WERI-Rb-1 (cell line): ENCODE measurements around the gene GADL1.

Source experiments
- DNase-seq: peaks from one replicate; pipeline ENCODE4 v3.0.0-alpha.2; 2020
- H3K27ac ChIP-seq: fragments of 250-450 bp; sonication (Bioruptor Pico); 2 replicates; pipeline ENCODE4 v1.5.1; 2020; ENCODE audit warnings: mild to moderate bottlenecking, moderate library complexity
- H3K27me3 ChIP-seq: fragments of 250-450 bp; sonication (Bioruptor Pico); 2 replicates; pipeline ENCODE4 v1.5.1; 2021; ENCODE audit warnings: mild to moderate bottlenecking, low read depth, moderate library complexity; ENCODE audit not compliant: insufficient read depth, severe bottlenecking
- H3K36me3 ChIP-seq: fragments of 250-450 bp; sonication (Bioruptor Pico); 2 replicates; pipeline ENCODE4 v1.5.1; 2020; ENCODE audit warnings: mild to moderate bottlenecking, moderate library complexity
- H3K4me3 ChIP-seq: 2 replicates; pipeline ENCODE4 v1.5.1; 2011; ENCODE audit warnings: low read depth, mild to moderate bottlenecking, control low read depth, low read length
- H3K9me3 ChIP-seq: fragments of 250-450 bp; sonication (Bioruptor Pico); 2 replicates; pipeline ENCODE4 v1.5.1; 2021; ENCODE audit warnings: mild to moderate bottlenecking, moderate library complexity; ENCODE audit not compliant: severe bottlenecking
- CTCF ChIP-seq: IDR thresholded peaks from 2 replicates; pipeline ENCODE4 v1.5.1; 2011; ENCODE audit warnings: low read depth, mild to moderate bottlenecking, control low read depth, inconsistent platforms, low read length

Gene GADL1

GRCh38 chr3:30826531-30826942 lies 67.9 kb downstream of the GADL1 start:
- H3K27me3 ChIP-seq, result no peaks in the 10 kb centered on the region
- TF ChIP-seq CTCF, result no peak
- no peak overlapping the region for H3K27ac ChIP-seq
- no peak overlapping the region for H3K4me3 ChIP-seq
- H3K36me3 ChIP-seq, result no peaks in the 10 kb centered on the region
- no peak for DNase-seq
- no peaks in the 10 kb centered on the region for H3K9me3 ChIP-seq

DNA sequence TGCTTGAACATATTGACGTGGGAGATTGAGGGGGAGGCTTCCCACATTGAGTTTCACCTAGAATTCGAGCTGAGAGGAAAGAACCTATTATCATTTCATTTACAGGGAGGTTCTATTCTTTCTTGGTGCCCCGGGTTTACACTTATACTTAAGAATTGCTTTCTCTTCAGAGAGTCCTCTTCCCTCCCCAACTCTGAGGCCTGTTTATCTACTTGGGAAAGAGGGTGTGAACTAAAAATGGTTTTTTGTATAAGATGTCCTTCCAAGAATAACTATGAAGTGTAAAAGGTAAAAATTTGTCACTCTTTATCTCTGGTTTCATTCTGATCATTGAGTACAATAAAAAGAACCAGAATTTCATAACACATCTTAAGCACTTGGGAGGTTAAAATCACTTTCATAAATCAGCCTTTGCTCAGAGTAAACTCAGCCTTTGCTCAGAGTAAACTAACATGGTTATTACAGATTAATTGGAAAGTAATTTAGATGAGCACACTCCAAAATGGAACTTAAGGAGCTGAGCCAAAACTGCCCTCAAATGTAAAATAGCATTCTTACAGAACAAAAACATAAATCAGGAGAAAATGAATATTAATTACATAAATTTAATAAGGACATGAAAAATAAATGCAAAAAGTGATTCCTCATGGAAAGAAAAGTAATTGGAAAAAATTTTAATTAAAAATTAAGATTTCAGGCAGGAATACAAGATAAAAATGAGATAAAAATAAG lies 75.2 kb downstream of the GADL1 start:
- Histone ChIP-seq H3K4me3 (no peak overlapping the region), H3K36me3 (no peaks in the 10 kb centered on the region), H3K27me3 (no peaks in the 10 kb centered on the region), H3K27ac (no peak overlapping the region), H3K9me3 (no peaks in the 10 kb centered on the region)
- no peak for DNase-seq
- no peak for TF ChIP-seq CTCF

DNA sequence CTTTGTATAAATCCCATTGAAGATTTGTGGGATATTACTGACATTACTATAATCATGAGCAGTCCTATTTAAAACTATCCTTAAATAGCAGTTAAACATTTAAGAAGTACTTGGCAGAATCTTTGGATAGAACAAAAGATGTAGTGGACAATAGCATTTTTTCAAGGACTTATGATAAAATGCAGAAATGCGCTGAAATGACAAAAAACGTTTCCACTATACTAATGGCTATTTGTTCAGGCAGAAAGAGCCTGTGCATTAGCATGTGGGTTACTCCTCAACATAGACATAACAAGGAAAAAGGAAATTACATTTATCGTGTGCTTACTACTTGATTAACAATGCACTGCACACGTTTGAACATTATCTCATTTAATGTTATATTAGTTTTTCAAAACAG lies 80.7 kb downstream of the GADL1 start:
- no peak for TF ChIP-seq CTCF

GRCh38 chr3:30811151-30811795 lies 83.2 kb downstream of the GADL1 start:
- TF ChIP-seq CTCF, result no peak
- Histone ChIP-seq H3K27ac (no peak overlapping the region), H3K9me3 (no peaks in the 10 kb centered on the region), H3K4me3 (no peak overlapping the region), H3K36me3 (no peaks in the 10 kb centered on the region), H3K27me3 (no peaks in the 10 kb centered on the region)
- DNase-seq, result no peak

More for the DNA sequence above, 80.7 kb downstream of the GADL1 start:
- Histone ChIP-seq H3K4me3 (no peak overlapping the region), H3K9me3 (no peaks in the 10 kb centered on the region), H3K27me3 (no peaks in the 10 kb centered on the region), H3K27ac (no peak overlapping the region), H3K36me3 (no peaks in the 10 kb centered on the region)
- no peak for DNase-seq

GRCh38 chr3:30810625-30811024 lies 83.8 kb downstream of the GADL1 start:
- Histone ChIP-seq H3K4me3 (no peak overlapping the region), H3K27ac (no peak overlapping the region), H3K36me3 (no peaks in the 10 kb centered on the region), H3K9me3 (no peaks in the 10 kb centered on the region), H3K27me3 (no peaks in the 10 kb centered on the region)
- DNase-seq, result no peak
- no peak for TF ChIP-seq CTCF
